Adrenal gland (tissue), 12 donors: ENCODE results near the gene LEFTY1. TPM values are rescaled to one million over a fixed set of nuclear protein-coding genes. Genes with fewer than 3 reads are reported as not detected.

Experiments used
- DNase-seq, 7 donors: peaks; one replicate each; pipeline ENCODE4 v3.0.0-alpha.2; 2019 to 2020
- H3K27ac ChIP-seq, 5 donors: fragments of 200-600 bp; sonication (generic) in 4 of 5; 1 replicate in 3 of 5; 2 replicates in 2 of 5; pipeline versions ENCODE4 v1.5.1 to v1.8.0; 2016 to 2020; ENCODE audit warnings: mild to moderate bottlenecking in 1 of 5
- H3K27me3 ChIP-seq: fragments of 200-600 bp; 2 replicates; pipeline ENCODE4 v1.8.0; 2021
- H3K36me3 ChIP-seq, 2 donors: fragments of 200-600 bp; replicated peaks in 1 of 2; 1 replicate in 1 of 2; 2 replicates in 1 of 2; pipeline versions ENCODE4 v1.5.1 to v1.8.0; 2018 to 2022
- H3K4me1 ChIP-seq, 2 donors: fragments of 200-600 bp; replicated peaks in 1 of 2; 1 replicate in 1 of 2; 2 replicates in 1 of 2; pipeline versions ENCODE4 v1.5.1 to v1.8.0; 2018 to 2021
- H3K4me3 ChIP-seq, 4 donors: fragments of 200-600 bp; sonication (generic) in 3 of 4; one replicate each; pipeline ENCODE4 v1.5.1; 2016 to 2018
- H3K9me3 ChIP-seq, 3 donors: fragments of 200-600 bp; sonication (generic) in 1 of 3; replicated peaks in 1 of 3; 1 replicate in 2 of 3; 2 replicates in 1 of 3; pipeline versions ENCODE4 v1.5.1 to v1.8.0; 2016 to 2021
- POLR2A ChIP-seq, 2 donors: fragments of 450-650 bp; IDR thresholded peaks; one replicate each; pipeline ENCODE4 v1.6.1; 2017; ENCODE audit warnings: antibody characterized with exemption in 2 of 2, mild to moderate bottlenecking in 2 of 2, moderate library complexity in 1 of 2
- WGBS, 4 donors: extraction: QIAGEN DNeasy Blood & Tissue Kit in 2 of 4; methylation state at CpG; one replicate each; pipeline versions ENCODE4 v1.1.5 to v1.1.7; 2013 to 2017; 5-methylcytosine and 5-hydroxymethylcytosine counted together
- intact Hi-C, 2 donors: fragments of 100-400 bp; cut with DNase I; formaldehyde crosslinking; loops; one replicate each; pipeline versions ENCODE4 v1.14.1 to v1.15.0; 2022 to 2023
- polyA plus RNA-seq, 3 donors: library from polyadenylated mRNA; stranded (reverse); fragments of 200-250 nt in 2 of 3; fragments of 350-450 nt in 1 of 3; fragmentation: Illumina TruSeq in 1 of 3; extraction: RNeasy Lipid Tissue Mini Kit (QIAGEN cat#74804) in 1 of 3; gene quantifications; one replicate each; pipeline ENCODE4 v1.2.3, GENCODE V29; 2013 to 2014
- total RNA-seq, 9 donors: library from RNA; depleted of rRNA in 4 of 9; stranded (reverse); fragments of >200 nt in 4 of 9; fragments of 120-200 nt in 1 of 9; fragmentation: NEBNext Ultra II Directional in 1 of 9; extraction: Animal tissue kit (Norgen Biotek cat#: 25700) in 1 of 9; gene quantifications; one replicate each; pipeline versions ENCODE4 v1.1.0 to v1.2.4, GENCODE V29; 2013 to 2023
- TF ChIP-seq, protein P1 (sequence below), 6 experiments: fragments of 450-650 bp in 4 of 6; fragments of 200-600 bp in 2 of 6; sonication (generic) in 1 of 6; IDR thresholded peaks; 1 replicate in 5 of 6; 2 replicates in 1 of 6; pipeline versions ENCODE4 v1.5.1 to v1.8.0; 2016 to 2021; ENCODE audit warnings: antibody characterized with exemption in 6 of 6, mild to moderate bottlenecking in 2 of 6, moderate library complexity in 1 of 6
- donor health status: healthy with polysubstance abuse.
- donor health status: Bipolar disorder and iron deficiency.
- donor health status: DM: yes; HTN: yes; CAD: no.
- donor health status: DM: no; HTN: no; CAD: no.
- donor health status: DM: no; HTN: no; CAD: no.
- donor health status: DM: yes; HTN: yes; CAD: no.

Gene LEFTY1
- total and polyA plus RNA-seq, 12 donors, result 0.15 to 1.5 (median 0.55) TPM; not detected in 5

GRCh38 chr1:225882694-225883615 is 6.0 kb downstream of the LEFTY1 start:
- Histone ChIP-seq H3K27me3 (no peaks in the 10 kb centered on the region), H3K27ac (peak overlapping the region; percentile 61 to 93 (median 90)), H3K4me1 (peaks cover 28 to 32% of the 10 kb centered on the region in 2 donors), H3K9me3 (no peaks in the 10 kb centered on the region), H3K36me3 (no peaks in the 10 kb centered on the region), H3K4me3 (peak overlapping the region; percentile 67 to 96 (median 88))
- TF ChIP-seq POLR2A (IDR thresholded peaks at IDR 0.05), result no peak
- TF ChIP-seq, protein P1, sequence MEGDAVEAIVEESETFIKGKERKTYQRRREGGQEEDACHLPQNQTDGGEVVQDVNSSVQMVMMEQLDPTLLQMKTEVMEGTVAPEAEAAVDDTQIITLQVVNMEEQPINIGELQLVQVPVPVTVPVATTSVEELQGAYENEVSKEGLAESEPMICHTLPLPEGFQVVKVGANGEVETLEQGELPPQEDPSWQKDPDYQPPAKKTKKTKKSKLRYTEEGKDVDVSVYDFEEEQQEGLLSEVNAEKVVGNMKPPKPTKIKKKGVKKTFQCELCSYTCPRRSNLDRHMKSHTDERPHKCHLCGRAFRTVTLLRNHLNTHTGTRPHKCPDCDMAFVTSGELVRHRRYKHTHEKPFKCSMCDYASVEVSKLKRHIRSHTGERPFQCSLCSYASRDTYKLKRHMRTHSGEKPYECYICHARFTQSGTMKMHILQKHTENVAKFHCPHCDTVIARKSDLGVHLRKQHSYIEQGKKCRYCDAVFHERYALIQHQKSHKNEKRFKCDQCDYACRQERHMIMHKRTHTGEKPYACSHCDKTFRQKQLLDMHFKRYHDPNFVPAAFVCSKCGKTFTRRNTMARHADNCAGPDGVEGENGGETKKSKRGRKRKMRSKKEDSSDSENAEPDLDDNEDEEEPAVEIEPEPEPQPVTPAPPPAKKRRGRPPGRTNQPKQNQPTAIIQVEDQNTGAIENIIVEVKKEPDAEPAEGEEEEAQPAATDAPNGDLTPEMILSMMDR (IDR thresholded peaks at IDR 0.05), result no peak
- peak; percentile 62 to 76 (median 71) for DNase-seq
- intact Hi-C loops, result no loop called here
- 5 to 25% (median 14%) methylated on average over 14 to 63 of the region's 63 CpGs for WGBS, 4 donors

DNA sequence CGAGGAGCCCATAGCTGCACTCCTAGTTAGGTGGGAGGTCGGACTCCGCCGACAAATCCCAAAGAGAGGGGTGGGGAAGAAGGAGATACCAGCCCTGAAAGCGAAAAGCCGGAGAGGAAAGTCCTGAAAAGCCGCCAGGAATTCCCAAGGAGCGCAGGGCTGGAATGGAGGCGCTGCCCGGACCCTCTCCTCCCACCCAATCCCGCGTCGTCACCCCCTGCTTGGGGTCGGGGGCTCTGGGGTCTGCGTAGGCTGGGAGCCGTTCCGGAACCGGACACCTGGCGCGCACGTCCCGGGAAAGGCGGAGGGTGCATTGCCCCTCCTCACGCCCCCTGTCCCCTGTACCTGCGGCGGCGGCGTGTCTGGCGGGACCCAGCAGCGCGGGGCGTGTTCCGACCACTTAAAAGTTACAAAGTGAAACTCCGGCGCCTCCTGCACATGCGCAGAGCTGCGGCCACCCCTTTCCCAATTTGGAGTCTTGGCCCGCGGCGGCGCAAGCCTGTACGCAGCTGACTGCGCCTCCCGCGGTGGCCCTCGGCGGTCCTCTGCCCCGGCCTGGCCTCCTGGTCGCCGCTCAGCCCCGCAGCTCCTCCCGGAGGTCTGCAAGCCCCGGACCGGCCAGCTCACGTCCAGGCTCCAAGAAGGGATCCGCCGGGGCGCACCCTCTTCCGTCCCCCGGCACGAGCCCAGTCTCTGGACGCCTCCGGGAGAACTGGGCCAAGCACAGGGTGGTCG is 6.8 kb downstream of the LEFTY1 start, which contains the start of gene TMEM63A:
TMEM63A (minus strand) TSS at position 422 of the 735 bp plus-strand sequence. CDS start 4,800 bp downstream, outside the sequence.
- Histone ChIP-seq H3K4me1 (peaks cover 28 to 38% of the 10 kb centered on the region in 2 donors), H3K27ac (peak within 1 kb of the TSS; percentile 61 to 93 (median 90)), H3K4me3 (peak within 1 kb of the TSS; percentile 67 to 96 (median 88)), H3K36me3 (no peaks in the 10 kb centered on the region), H3K27me3 (no peaks in the 10 kb centered on the region), H3K9me3 (no peaks in the 10 kb centered on the region)
- TF ChIP-seq POLR2A (IDR thresholded peaks at IDR 0.05), result peak; percentile 64 to 82
- TF ChIP-seq, protein P1 (IDR thresholded peaks at IDR 0.05), result peak in 5 of 6 experiments; percentile 28 to 58 (median 36)
- DNase-seq, result peak; percentile 89 to 95 (median 93)
- WGBS, 4 donors, result 0 to 6% (median 0%) methylated on average over 9 to 64 of the region's 64 CpGs
- intact Hi-C loops, result no loop called here

GRCh38 chr1:225881081-225881958 is 7.6 kb downstream of the LEFTY1 start:
- intact Hi-C loops, result no loop called here
- TF ChIP-seq, protein P1 (IDR thresholded peaks at IDR 0.05), result no peak
- no peak for TF ChIP-seq POLR2A (IDR thresholded peaks at IDR 0.05)
- Histone ChIP-seq H3K36me3 (no peaks in the 10 kb centered on the region), H3K4me3 (peak overlapping the region; percentile 67 to 96 (median 88)), H3K27me3 (no peaks in the 10 kb centered on the region), H3K27ac (peak overlapping the region; percentile 61 to 93 (median 90)), H3K4me1 (peaks cover 28 to 38% of the 10 kb centered on the region in 2 donors), H3K9me3 (no peaks in the 10 kb centered on the region)
- DNase-seq, result peak; percentile 71 to 83 (median 81)
- 10 to 16% (median 14%) methylated on average over 12 to 25 of the region's 25 CpGs for WGBS, 4 donors
